HEK293 (cell line): ENCODE data around the gene CSPG4.

ENCODE experiments used
- CTCF ChIA-PET: fragments of 350-600 bp; formaldehyde crosslinking; extraction: SDS; loops from one replicate; lab custom pipeline; 2021; ENCODE audit warnings: antibody characterized with exemption; lab: Yijun Ruan, JAX
- POLR2A ChIA-PET: fragments of 300-600 bp; formaldehyde crosslinking; extraction: SDS; loops from one replicate; lab custom pipeline; 2020; ENCODE audit warnings: antibody characterized with exemption, inconsistent platforms; lab: Yijun Ruan, JAX
- H3K27ac ChIP-seq: fragments of 200-500 bp; sonication (Bioruptor generic); 2 replicates; pipeline ENCODE4 v1.5.1; 2014; ENCODE audit warnings: low read depth, low read length, control low read depth, inconsistent platforms; ENCODE audit errors: extremely low read depth
- H3K36me3 ChIP-seq, 2 experiments: fragments of 200-500 bp in 1 of 2; sonication (Bioruptor generic) in 1 of 2; 1 replicate in 1 of 2; 2 replicates in 1 of 2; pipeline ENCODE4 v1.5.1; 2014 to 2017; ENCODE audit warnings: inconsistent platforms in 2 of 2, low read length in 2 of 2; ENCODE audit not compliant: control insufficient read depth in 2 of 2, insufficient read depth in 1 of 2
- H3K4me1 ChIP-seq: fragments of 200-500 bp; sonication (Bioruptor generic); 2 replicates; pipeline ENCODE4 v1.5.1; 2014; ENCODE audit warnings: mild to moderate bottlenecking, low read length, inconsistent platforms; ENCODE audit not compliant: control insufficient read depth, insufficient read depth
- H3K4me3 ChIP-seq: 2 replicates; pipeline ENCODE4 v1.5.1; 2011; ENCODE audit warnings: low read depth, mild to moderate bottlenecking, control low read depth, low read length, moderate library complexity
- H3K9me3 ChIP-seq: fragments of 200-500 bp; sonication (Bioruptor generic); 2 replicates; pipeline ENCODE4 v1.5.1; 2014; ENCODE audit warnings: low read depth, low read length, inconsistent platforms; ENCODE audit not compliant: control insufficient read depth, insufficient read depth
- IKZF3 ChIP-seq: fragments of 450-650 bp; IDR thresholded peaks from 2 replicates; pipeline ENCODE4 v1.5.0; 2018; ENCODE audit warnings: missing biosample characterization, mild to moderate bottlenecking, missing genetic modification characterization, moderate library complexity
- TCF7L2 ChIP-seq: IDR thresholded peaks from 2 replicates; pipeline ENCODE4 v1.6.1; 2011; ENCODE audit warnings: low read depth, mild to moderate bottlenecking, inconsistent platforms, low read length, moderate library complexity, borderline replicate concordance
- ZBTB20 ChIP-seq: fragments of 450-650 bp; formaldehyde crosslinking; IDR thresholded peaks from 2 replicates; pipeline ENCODE4 v1.5.1; 2016; ENCODE audit warnings: missing biosample characterization, missing genetic modification characterization
- ZBTB21 ChIP-seq: fragments of 450-650 bp; formaldehyde crosslinking; IDR thresholded peaks from 2 replicates; pipeline ENCODE4 v1.5.1; 2017; ENCODE audit warnings: missing biosample characterization, missing genetic modification characterization
- ZIC2 ChIP-seq: fragments of 450-650 bp; formaldehyde crosslinking; IDR thresholded peaks from 2 replicates; pipeline ENCODE4 v1.5.1; 2016; ENCODE audit warnings: missing biosample characterization, missing genetic modification characterization
- ZNF341 ChIP-seq: fragments of 450-650 bp; formaldehyde crosslinking; IDR thresholded peaks from 2 replicates; pipeline ENCODE4; 2016; ENCODE audit warnings: low read depth, missing biosample characterization, missing genetic modification characterization
- ZNF571 ChIP-seq: fragments of 450-650 bp; formaldehyde crosslinking; IDR thresholded peaks from 2 replicates; pipeline ENCODE4 v1.5.0; 2017; ENCODE audit warnings: missing biosample characterization, missing genetic modification characterization
- ZNF600 ChIP-seq: fragments of 450-650 bp; formaldehyde crosslinking; IDR thresholded peaks from 2 replicates; pipeline ENCODE4 v1.5.1; 2016; ENCODE audit warnings: missing biosample characterization, missing genetic modification characterization
- ZNF629 ChIP-seq: fragments of 450-650 bp; formaldehyde crosslinking; IDR thresholded peaks from 2 replicates; pipeline ENCODE4 v1.5.1; 2017; ENCODE audit warnings: missing biosample characterization, missing genetic modification characterization
- ZNF830 ChIP-seq: fragments of 450-650 bp; IDR thresholded peaks from 2 replicates; pipeline ENCODE4 v1.5.0; 2018; ENCODE audit warnings: missing biosample characterization, missing genetic modification characterization, low read depth, mild to moderate bottlenecking, moderate library complexity
- ZSCAN30 ChIP-seq: fragments of 450-650 bp; IDR thresholded peaks from 2 replicates; pipeline ENCODE4 v1.5.1; 2018; ENCODE audit warnings: missing biosample characterization, mild to moderate bottlenecking, missing genetic modification characterization, moderate library complexity
- TF ChIP-seq, protein P1 (sequence below): fragments of 450-650 bp; formaldehyde crosslinking; IDR thresholded peaks from 2 replicates; pipeline ENCODE4 v1.5.1; 2016; ENCODE audit warnings: missing biosample characterization, missing genetic modification characterization
- TF ChIP-seq, protein P2 (sequence below): fragments of 450-650 bp; formaldehyde crosslinking; IDR thresholded peaks from 2 replicates; pipeline ENCODE4 v1.5.1; 2016; ENCODE audit warnings: missing biosample characterization, missing genetic modification characterization
- TF ChIP-seq, protein P3 (sequence below): fragments of 450-650 bp; formaldehyde crosslinking; IDR thresholded peaks from 2 replicates; pipeline ENCODE4 v1.5.1; 2016; ENCODE audit warnings: missing biosample characterization, missing genetic modification characterization
- TF ChIP-seq, protein P4 (sequence below): fragments of 450-650 bp; formaldehyde crosslinking; IDR thresholded peaks from 2 replicates; pipeline ENCODE4 v1.5.1; 2017; ENCODE audit warnings: missing biosample characterization, missing genetic modification characterization

Gene CSPG4

DNA sequence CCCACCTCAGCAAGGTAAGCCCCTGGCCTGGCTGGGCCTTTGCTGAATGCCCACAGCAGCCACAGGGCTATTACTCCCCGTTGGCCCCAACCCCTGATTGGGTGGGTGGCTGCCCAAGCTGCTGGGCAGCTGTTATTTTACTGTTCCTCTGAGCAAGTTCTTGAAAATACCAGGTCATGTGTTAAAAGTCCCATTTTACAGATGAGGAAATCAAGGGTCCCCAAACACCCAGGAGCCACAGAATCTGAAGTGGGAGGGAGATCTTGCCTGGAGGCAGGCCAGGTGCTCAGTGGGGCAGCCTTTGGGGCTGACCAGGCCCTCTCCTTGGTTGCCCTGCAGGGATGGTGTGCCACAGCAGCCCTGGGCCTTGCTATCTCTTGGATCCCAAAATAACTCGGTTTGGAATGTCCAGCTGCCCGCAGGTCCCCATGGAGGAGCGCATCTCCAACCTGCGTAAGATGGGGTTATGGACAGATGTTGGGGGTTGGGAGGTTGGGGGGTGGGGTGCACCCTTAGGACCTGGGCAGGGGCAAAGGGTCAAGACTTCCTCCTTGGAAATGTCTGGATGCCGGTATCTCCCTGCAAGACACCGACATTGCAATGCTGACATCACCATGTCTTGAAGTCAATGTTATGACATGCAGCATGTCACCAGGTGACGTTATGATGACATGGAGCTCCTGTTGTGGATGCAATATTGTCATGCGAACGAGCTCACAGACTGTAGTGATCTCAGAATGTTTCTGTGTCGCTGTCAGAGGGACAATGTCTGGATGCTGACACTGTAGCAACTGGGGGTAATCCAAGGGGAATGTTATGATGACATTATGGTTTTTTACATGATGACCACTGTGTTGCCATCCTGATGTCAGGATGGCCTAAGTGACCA lies 13.3 kb upstream of the CSPG4 start (continued):
- TF ChIP-seq, protein P1, sequence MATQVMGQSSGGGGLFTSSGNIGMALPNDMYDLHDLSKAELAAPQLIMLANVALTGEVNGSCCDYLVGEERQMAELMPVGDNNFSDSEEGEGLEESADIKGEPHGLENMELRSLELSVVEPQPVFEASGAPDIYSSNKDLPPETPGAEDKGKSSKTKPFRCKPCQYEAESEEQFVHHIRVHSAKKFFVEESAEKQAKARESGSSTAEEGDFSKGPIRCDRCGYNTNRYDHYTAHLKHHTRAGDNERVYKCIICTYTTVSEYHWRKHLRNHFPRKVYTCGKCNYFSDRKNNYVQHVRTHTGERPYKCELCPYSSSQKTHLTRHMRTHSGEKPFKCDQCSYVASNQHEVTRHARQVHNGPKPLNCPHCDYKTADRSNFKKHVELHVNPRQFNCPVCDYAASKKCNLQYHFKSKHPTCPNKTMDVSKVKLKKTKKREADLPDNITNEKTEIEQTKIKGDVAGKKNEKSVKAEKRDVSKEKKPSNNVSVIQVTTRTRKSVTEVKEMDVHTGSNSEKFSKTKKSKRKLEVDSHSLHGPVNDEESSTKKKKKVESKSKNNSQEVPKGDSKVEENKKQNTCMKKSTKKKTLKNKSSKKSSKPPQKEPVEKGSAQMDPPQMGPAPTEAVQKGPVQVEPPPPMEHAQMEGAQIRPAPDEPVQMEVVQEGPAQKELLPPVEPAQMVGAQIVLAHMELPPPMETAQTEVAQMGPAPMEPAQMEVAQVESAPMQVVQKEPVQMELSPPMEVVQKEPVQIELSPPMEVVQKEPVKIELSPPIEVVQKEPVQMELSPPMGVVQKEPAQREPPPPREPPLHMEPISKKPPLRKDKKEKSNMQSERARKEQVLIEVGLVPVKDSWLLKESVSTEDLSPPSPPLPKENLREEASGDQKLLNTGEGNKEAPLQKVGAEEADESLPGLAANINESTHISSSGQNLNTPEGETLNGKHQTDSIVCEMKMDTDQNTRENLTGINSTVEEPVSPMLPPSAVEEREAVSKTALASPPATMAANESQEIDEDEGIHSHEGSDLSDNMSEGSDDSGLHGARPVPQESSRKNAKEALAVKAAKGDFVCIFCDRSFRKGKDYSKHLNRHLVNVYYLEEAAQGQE (tag by site-specific recombination): no peak
- TF ChIP-seq TCF7L2 (no peak), ZSCAN30 (tag by site-specific recombination) (0 out of 2 replicates have a peak, but pooled peaks have one; percentile 30), ZNF600 (peak; percentile 58), ZNF341 (tag by site-specific recombination) (no peak), ZBTB21 (peak; percentile 87), ZNF629 (tag by site-specific recombination) (peak; percentile 91), ZNF571 (no peak)
- TF ChIP-seq, protein P2, sequence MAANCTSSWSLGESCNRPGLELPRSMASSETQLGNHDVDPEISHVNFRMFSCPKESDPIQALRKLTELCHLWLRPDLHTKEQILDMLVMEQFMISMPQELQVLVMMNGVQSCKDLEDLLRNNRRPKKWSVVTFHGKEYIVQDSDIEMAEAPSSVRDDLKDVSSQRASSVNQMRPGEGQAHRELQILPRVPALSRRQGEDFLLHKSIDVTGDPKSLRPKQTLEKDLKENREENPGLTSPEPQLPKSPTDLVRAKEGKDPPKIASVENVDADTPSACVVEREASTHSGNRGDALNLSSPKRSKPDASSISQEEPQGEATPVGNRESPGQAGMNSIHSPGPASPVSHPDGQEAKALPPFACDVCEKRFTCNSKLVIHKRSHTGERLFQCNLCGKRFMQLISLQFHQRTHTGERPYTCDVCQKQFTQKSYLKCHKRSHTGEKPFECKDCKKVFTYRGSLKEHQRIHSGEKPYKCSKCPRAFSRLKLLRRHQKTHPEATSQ (tag by site-specific recombination): no peak

DNA sequence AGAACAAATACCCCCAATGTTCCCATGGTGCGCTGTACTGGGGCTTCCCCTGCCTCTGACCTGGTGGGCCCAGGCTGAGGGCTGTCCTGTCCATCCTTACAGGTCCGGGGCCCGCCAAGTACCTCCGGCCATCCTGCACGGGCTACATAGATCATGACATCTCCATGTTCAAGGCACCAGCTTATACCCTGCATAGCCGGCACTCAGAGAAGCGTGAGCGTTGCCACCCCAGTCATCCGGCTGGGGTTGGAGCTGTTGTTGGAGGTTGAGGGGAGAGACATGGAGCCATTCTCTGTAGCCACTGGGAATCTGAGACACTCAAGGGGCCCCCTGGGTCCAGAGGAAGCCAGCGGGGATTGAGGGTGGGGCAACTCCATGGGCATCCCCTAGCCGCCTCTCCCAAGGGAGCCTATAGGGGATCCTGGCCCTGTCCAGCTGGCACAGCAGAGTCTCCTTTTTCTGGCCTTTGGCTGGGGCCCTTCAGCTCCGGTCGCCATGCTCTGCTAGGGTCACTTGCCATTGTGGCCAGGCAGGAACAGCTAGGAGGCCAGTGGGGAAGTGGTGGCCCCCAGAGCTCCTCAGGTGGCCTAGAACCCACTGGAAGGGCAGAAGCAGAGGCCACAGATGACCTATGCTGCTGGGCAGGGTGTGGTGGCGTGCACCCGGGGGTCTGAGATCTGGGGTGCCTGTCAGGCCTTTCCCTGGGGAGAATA lies 12.5 kb upstream of the CSPG4 start:
- Histone ChIP-seq H3K4me3 (no peak overlapping the region), H3K9me3 (no peaks in the 10 kb centered on the region), H3K36me3 (no peaks in the 10 kb centered on the region), H3K4me1 (no peaks in the 10 kb centered on the region; the same call in 1 of the 2 replicates), H3K27ac (no peak overlapping the region)
- CTCF ChIA-PET: interaction anchor here (0.6 to 2.5 kb wide), 6 partner anchors 39 to 674 kb away, joined by 3 to 15 read pairs (median 4); no protein-coding TSS in a partner anchor
- POLR2A ChIA-PET: interaction anchor here (1.8 kb wide), 1 partner anchor 31 kb away, joined by 3 read pairs; no protein-coding TSS in a partner anchor
- TF ChIP-seq, protein P3, sequence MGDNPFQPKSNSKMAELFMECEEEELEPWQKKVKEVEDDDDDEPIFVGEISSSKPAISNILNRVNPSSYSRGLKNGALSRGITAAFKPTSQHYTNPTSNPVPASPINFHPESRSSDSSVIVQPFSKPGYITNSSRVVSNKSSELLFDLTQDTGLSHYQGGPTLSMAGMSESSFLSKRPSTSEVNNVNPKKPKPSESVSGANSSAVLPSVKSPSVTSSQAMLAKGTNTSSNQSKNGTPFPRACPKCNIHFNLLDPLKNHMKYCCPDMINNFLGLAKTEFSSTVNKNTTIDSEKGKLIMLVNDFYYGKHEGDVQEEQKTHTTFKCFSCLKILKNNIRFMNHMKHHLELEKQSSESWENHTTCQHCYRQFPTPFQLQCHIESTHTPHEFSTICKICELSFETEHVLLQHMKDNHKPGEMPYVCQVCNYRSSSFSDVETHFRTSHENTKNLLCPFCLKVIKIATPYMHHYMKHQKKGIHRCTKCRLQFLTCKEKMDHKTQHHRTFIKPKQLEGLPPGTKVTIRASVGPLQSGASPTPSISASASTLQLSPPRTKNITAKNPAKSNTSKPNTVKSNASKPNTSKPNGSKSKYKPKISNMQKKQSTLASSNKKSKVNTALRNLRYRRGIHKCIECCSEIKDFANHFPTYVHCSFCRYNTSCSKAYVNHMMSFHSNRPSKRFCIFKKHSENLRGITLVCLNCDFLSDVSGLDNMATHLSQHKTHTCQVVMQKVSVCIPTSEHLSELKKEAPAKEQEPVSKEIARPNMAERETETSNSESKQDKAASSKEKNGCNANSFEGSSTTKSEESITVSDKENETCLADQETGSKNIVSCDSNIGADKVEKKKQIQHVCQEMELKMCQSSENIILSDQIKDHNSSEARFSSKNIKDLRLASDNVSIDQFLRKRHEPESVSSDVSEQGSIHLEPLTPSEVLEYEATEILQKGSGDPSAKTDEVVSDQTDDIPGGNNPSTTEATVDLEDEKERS (tag by site-specific recombination): no peak

DNA sequence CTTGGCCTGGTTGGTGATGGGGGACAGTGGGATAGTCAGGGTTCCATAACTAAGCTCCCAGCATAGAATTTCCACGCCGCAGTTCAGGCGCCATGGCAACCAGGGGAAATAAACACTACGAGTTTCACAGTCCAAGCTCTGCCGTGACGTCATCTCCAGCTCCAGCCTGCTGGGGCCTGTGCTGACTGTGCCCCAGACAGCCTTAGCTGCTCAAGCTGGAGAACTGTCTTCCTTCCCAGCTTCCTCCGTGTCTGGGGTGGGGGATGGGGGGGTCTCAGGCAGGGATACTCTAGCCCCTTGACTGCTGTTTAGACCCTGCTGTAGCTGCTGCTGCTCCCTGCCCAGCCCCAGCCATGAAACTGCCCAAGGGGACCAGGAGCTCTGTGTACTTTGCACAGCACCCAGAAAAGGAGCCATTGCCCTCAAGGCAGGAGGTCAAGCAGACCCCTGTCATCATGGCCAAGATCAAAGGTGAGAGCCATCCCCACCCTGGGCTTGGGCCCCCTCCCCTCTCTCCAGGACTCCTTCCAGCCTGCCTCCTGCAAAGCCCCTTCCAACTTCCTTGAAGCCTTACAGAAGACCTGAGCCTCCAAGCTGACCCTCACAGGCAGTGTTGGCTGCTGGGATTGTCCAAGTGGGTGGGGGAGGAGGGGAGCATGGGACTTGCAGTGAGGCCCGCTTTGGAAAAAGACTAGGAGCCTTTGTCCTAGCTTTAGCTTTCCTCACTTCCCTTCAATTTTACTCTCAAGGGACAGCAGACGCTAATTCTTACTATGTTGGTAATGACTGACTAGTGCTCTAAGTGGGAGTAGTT lies 11.4 kb upstream of the CSPG4 start:
- ChIA-PET POLR2A (interaction anchor here (0.6 to 1.8 kb wide), 11 partner anchors 9 to 728 kb away, joined by 3 to 9 read pairs (median 4); partner anchors contain the start of gene SIN3A), CTCF (interaction anchor here (0.6 to 1.5 kb wide), 13 partner anchors 9 to 721 kb away, joined by 3 to 8 read pairs (median 3); partner anchors contain the start of gene CSPG4)
- no peak overlapping the region for H3K4me3 ChIP-seq
- no peaks in the 10 kb centered on the region for H3K36me3 ChIP-seq
- H3K27ac ChIP-seq: peak overlapping the region; percentile 27; the same call in 1 of the 2 replicates
- no peaks in the 10 kb centered on the region; the same call in 1 of the 2 replicates for H3K4me1 ChIP-seq
- no peaks in the 10 kb centered on the region for H3K9me3 ChIP-seq
- TF ChIP-seq ZNF830 (tag by site-specific recombination) (no peak), IKZF3 (tag by site-specific recombination) (no peak), ZIC2 (tag by site-specific recombination) (peak; percentile 19; the same call in 1 of the 2 replicates), ZBTB21 (peak; percentile 96), ZBTB20 (peak; percentile 61)
- TF ChIP-seq, protein P4, sequence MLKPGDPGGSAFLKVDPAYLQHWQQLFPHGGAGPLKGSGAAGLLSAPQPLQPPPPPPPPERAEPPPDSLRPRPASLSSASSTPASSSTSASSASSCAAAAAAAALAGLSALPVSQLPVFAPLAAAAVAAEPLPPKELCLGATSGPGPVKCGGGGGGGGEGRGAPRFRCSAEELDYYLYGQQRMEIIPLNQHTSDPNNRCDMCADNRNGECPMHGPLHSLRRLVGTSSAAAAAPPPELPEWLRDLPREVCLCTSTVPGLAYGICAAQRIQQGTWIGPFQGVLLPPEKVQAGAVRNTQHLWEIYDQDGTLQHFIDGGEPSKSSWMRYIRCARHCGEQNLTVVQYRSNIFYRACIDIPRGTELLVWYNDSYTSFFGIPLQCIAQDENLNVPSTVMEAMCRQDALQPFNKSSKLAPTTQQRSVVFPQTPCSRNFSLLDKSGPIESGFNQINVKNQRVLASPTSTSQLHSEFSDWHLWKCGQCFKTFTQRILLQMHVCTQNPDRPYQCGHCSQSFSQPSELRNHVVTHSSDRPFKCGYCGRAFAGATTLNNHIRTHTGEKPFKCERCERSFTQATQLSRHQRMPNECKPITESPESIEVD (tag by site-specific recombination): no peak
